Activated CD4-positive, alpha-beta memory T cell treated with anti-CD3 and anti-CD28 coated beads for 36 hours (primary cell): Measurements from ENCODE around the gene PDCD1LG2. TPM values are rescaled to one million over a fixed set of nuclear protein-coding genes. Genes with fewer than 3 reads are reported as not detected.

Experiments used
- total RNA-seq, 2 experiments: library from RNA; stranded (reverse); gene quantifications; one replicate each; pipeline ENCODE4 v1.2.3, GENCODE V29; 2021

Gene PDCD1LG2
- total RNA-seq, 2 experiments from 2014 or later: 0.73 to 0.83 TPM

Other genes starting within 250 kb of the PDCD1LG2 start
- 1 to 10 TPM; 4.6 to 5.0 TPM for gene RLN2, start 205.8 kb upstream of the PDCD1LG2 start, total RNA-seq
- gene RLN1, start 170.7 kb upstream of the PDCD1LG2 start, total RNA-seq: 1 to 10 TPM; 1.2 to 1.8 TPM
- 10 to 100 TPM; 52.9 to 59.4 TPM for gene PLGRKT, start 72.6 kb upstream of the PDCD1LG2 start, total RNA-seq
- 10 to 100 TPM; 28.3 to 32.4 TPM for gene CD274, start 60.0 kb upstream of the PDCD1LG2 start, total RNA-seq
- gene RIC1, start 118.6 kb downstream of the PDCD1LG2 start, total RNA-seq: 10 to 100 TPM; 14.1 to 15.0 TPM